HEK293 (cell line): Measurements from ENCODE around the gene PCNX3.

Experiments used
- CTCF ChIA-PET: fragments of 350-600 bp; formaldehyde crosslinking; extraction: SDS; loops from one replicate; lab custom pipeline; 2021; ENCODE audit warnings: antibody characterized with exemption; lab: Yijun Ruan, JAX
- POLR2A ChIA-PET: fragments of 300-600 bp; formaldehyde crosslinking; extraction: SDS; loops from one replicate; lab custom pipeline; 2020; ENCODE audit warnings: antibody characterized with exemption, inconsistent platforms; lab: Yijun Ruan, JAX
- H3K27ac ChIP-seq: fragments of 200-500 bp; sonication (Bioruptor generic); 2 replicates; pipeline ENCODE4 v1.5.1; 2014; ENCODE audit warnings: low read depth, low read length, control low read depth, inconsistent platforms; ENCODE audit errors: extremely low read depth
- H3K36me3 ChIP-seq, 2 experiments: fragments of 200-500 bp in 1 of 2; sonication (Bioruptor generic) in 1 of 2; 1 replicate in 1 of 2; 2 replicates in 1 of 2; pipeline ENCODE4 v1.5.1; 2014 to 2017; ENCODE audit warnings: inconsistent platforms in 2 of 2, low read length in 2 of 2; ENCODE audit not compliant: control insufficient read depth in 2 of 2, insufficient read depth in 1 of 2
- H3K4me1 ChIP-seq: fragments of 200-500 bp; sonication (Bioruptor generic); 2 replicates; pipeline ENCODE4 v1.5.1; 2014; ENCODE audit warnings: mild to moderate bottlenecking, low read length, inconsistent platforms; ENCODE audit not compliant: control insufficient read depth, insufficient read depth
- H3K4me3 ChIP-seq: 2 replicates; pipeline ENCODE4 v1.5.1; 2011; ENCODE audit warnings: low read depth, mild to moderate bottlenecking, control low read depth, low read length, moderate library complexity
- H3K9me3 ChIP-seq: fragments of 200-500 bp; sonication (Bioruptor generic); 2 replicates; pipeline ENCODE4 v1.5.1; 2014; ENCODE audit warnings: low read depth, low read length, inconsistent platforms; ENCODE audit not compliant: control insufficient read depth, insufficient read depth
- GLIS1 ChIP-seq: fragments of 450-650 bp; formaldehyde crosslinking; IDR thresholded peaks from 2 replicates; pipeline ENCODE4 v1.5.1; 2016; ENCODE audit warnings: missing biosample characterization, missing genetic modification characterization
- KLF8 ChIP-seq: fragments of 450-650 bp; formaldehyde crosslinking; IDR thresholded peaks from 2 replicates; pipeline ENCODE4 v1.5.1; 2016; ENCODE audit warnings: missing biosample characterization, missing genetic modification characterization
- MEIS1 ChIP-seq: sonication (generic); formaldehyde crosslinking; IDR thresholded peaks from 2 replicates; pipeline ENCODE4 v1.8.1; 2022; ENCODE audit warnings: missing genetic modification reagents, mild to moderate bottlenecking, borderline replicate concordance
- OSR2 ChIP-seq: fragments of 450-650 bp; formaldehyde crosslinking; IDR thresholded peaks from 2 replicates; pipeline ENCODE4 v1.5.1; 2016; ENCODE audit warnings: missing biosample characterization, missing genetic modification characterization
- ZBTB48 ChIP-seq: fragments of 450-650 bp; formaldehyde crosslinking; IDR thresholded peaks from 2 replicates; pipeline ENCODE4 v1.5.1; 2016; ENCODE audit warnings: missing biosample characterization, missing genetic modification characterization
- ZBTB8A ChIP-seq: fragments of 450-650 bp; formaldehyde crosslinking; IDR thresholded peaks from 2 replicates; pipeline ENCODE4 v1.5.1; 2016; ENCODE audit warnings: missing biosample characterization, missing genetic modification characterization
- ZNF121 ChIP-seq: fragments of 450-650 bp; formaldehyde crosslinking; IDR thresholded peaks from 2 replicates; pipeline ENCODE4 v1.5.1; 2016; ENCODE audit warnings: missing biosample characterization, missing genetic modification characterization
- ZNF16 ChIP-seq: fragments of 450-650 bp; formaldehyde crosslinking; IDR thresholded peaks from 2 replicates; pipeline ENCODE4 v1.5.1; 2016; ENCODE audit warnings: low read depth, missing biosample characterization, missing genetic modification characterization
- ZNF169 ChIP-seq: fragments of 450-650 bp; formaldehyde crosslinking; IDR thresholded peaks from 2 replicates; pipeline ENCODE4 v1.5.1; 2016; ENCODE audit warnings: missing biosample characterization, missing genetic modification characterization
- ZNF280D ChIP-seq: fragments of 450-650 bp; formaldehyde crosslinking; IDR thresholded peaks from 2 replicates; pipeline ENCODE4 v1.5.1; 2016; ENCODE audit warnings: missing biosample characterization, missing genetic modification characterization
- ZNF416 ChIP-seq: fragments of 450-650 bp; formaldehyde crosslinking; IDR thresholded peaks from 2 replicates; pipeline ENCODE4 v1.5.1; 2016; ENCODE audit warnings: missing biosample characterization, missing genetic modification characterization
- ZNF426 ChIP-seq: fragments of 450-650 bp; formaldehyde crosslinking; IDR thresholded peaks from 2 replicates; pipeline ENCODE4 v1.5.1; 2017; ENCODE audit warnings: missing biosample characterization, missing genetic modification characterization, mild to moderate bottlenecking, inconsistent platforms, moderate library complexity
- ZNF433 ChIP-seq: fragments of 450-650 bp; formaldehyde crosslinking; IDR thresholded peaks from 2 replicates; pipeline ENCODE4 v1.5.1; 2016; ENCODE audit warnings: missing biosample characterization, missing genetic modification characterization, low read depth
- ZNF529 ChIP-seq: fragments of 450-650 bp; formaldehyde crosslinking; IDR thresholded peaks from 2 replicates; pipeline ENCODE4 v1.5.1; 2017; ENCODE audit warnings: missing genetic modification characterization, missing biosample characterization; ENCODE audit not compliant: insufficient replicate concordance
- ZNF571 ChIP-seq: fragments of 450-650 bp; formaldehyde crosslinking; IDR thresholded peaks from 2 replicates; pipeline ENCODE4 v1.5.0; 2017; ENCODE audit warnings: missing biosample characterization, missing genetic modification characterization
- ZNF621 ChIP-seq: fragments of 450-650 bp; formaldehyde crosslinking; IDR thresholded peaks from 2 replicates; pipeline ENCODE4 v1.5.1; 2017; ENCODE audit warnings: missing biosample characterization, missing genetic modification characterization
- ZNF629 ChIP-seq: fragments of 450-650 bp; formaldehyde crosslinking; IDR thresholded peaks from 2 replicates; pipeline ENCODE4 v1.5.1; 2017; ENCODE audit warnings: missing biosample characterization, missing genetic modification characterization
- ZNF785 ChIP-seq: fragments of 450-650 bp; formaldehyde crosslinking; IDR thresholded peaks from 2 replicates; pipeline ENCODE4 v1.5.1; 2016; ENCODE audit warnings: missing biosample characterization, missing genetic modification characterization
- ZSCAN16 ChIP-seq: fragments of 450-650 bp; formaldehyde crosslinking; IDR thresholded peaks from 2 replicates; pipeline ENCODE4 v1.5.1; 2016; ENCODE audit warnings: missing biosample characterization, missing genetic modification characterization
- TF ChIP-seq, protein P1 (sequence below): fragments of 450-650 bp; formaldehyde crosslinking; conservative IDR thresholded peaks from 2 replicates; pipeline ENCODE4 v1.5.1; 2016; ENCODE audit warnings: low read depth, missing biosample characterization, missing genetic modification characterization
- TF ChIP-seq, protein P2 (sequence below): fragments of 450-650 bp; formaldehyde crosslinking; IDR thresholded peaks from 2 replicates; pipeline ENCODE4 v1.5.1; 2016; ENCODE audit warnings: missing biosample characterization, missing genetic modification characterization
- TF ChIP-seq, protein P3 (sequence below): fragments of 450-650 bp; formaldehyde crosslinking; IDR thresholded peaks from 2 replicates; pipeline ENCODE4 v1.5.1; 2016; ENCODE audit warnings: missing biosample characterization, missing genetic modification characterization, borderline replicate concordance

Gene PCNX3

DNA sequence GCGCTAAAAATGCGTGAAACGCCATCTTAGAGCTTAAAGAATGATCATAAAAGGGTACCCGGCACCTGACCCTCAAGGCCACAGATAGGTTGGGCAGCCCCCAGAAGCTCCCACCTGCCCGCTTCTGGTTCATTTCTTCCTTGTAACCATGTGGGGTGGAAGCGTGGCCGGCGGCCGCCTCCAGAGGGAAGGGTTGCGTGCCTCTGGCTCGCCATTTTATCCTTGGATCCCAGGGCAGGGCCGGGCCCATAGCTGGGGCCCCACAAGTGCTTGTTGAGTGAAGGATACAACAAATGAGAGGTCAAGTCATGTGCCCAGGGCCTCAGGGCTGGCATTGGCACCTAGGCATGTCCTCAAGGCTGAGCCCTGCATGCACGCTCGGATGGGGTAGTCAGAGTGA, 5.9 kb downstream of the PCNX3 start (continued):
- TF ChIP-seq, protein P1, sequence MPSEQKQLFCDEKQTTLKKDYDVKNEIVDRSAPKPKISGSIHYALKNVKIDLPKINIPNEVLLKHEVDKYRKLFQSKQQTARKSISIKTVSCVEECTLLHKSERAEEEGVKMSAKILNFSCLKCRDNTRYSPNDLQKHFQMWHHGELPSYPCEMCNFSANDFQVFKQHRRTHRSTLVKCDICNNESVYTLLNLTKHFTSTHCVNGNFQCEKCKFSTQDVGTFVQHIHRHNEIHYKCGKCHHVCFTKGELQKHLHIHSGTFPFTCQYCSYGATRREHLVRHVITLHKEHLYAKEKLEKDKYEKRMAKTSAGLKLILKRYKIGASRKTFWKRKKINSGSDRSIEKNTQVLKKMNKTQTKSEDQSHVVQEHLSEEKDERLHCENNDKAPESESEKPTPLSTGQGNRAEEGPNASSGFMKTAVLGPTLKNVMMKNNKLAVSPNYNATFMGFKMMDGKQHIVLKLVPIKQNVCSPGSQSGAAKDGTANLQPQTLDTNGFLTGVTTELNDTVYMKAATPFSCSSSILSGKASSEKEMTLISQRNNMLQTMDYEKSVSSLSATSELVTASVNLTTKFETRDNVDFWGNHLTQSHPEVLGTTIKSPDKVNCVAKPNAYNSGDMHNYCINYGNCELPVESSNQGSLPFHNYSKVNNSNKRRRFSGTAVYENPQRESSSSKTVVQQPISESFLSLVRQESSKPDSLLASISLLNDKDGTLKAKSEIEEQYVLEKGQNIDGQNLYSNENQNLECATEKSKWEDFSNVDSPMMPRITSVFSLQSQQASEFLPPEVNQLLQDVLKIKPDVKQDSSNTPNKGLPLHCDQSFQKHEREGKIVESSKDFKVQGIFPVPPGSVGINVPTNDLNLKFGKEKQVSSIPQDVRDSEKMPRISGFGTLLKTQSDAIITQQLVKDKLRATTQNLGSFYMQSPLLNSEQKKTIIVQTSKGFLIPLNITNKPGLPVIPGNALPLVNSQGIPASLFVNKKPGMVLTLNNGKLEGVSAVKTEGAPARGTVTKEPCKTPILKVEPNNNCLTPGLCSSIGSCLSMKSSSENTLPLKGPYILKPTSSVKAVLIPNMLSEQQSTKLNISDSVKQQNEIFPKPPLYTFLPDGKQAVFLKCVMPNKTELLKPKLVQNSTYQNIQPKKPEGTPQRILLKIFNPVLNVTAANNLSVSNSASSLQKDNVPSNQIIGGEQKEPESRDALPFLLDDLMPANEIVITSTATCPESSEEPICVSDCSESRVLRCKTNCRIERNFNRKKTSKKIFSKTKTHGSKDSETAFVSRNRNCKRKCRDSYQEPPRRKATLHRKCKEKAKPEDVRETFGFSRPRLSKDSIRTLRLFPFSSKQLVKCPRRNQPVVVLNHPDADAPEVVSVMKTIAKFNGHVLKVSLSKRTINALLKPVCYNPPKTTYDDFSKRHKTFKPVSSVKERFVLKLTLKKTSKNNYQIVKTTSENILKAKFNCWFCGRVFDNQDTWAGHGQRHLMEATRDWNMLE (tag by site-specific recombination) = no peak
- no peak for TF ChIP-seq ZNF280D
- no peak for TF ChIP-seq OSR2 (tag by site-specific recombination)
- TF ChIP-seq MEIS1 (CRISPR knock-in tag) = no peak
- TF ChIP-seq ZNF571 = no peak
- no peak for TF ChIP-seq GLIS1
- TF ChIP-seq ZNF416 (tag by site-specific recombination) = no peak

- Histone ChIP-seq H3K4me3 (no peak overlapping the region), H3K27ac (no peak overlapping the region), H3K36me3 (peaks cover 0 to 95% of the 10 kb centered on the region in 2 experiments; a peak in 1 of 3 replicates), H3K9me3 (no peaks in the 10 kb centered on the region), H3K4me1 (no peaks in the 10 kb centered on the region)
- ChIA-PET POLR2A (no interaction called here), CTCF (interaction anchor here (0.7 kb wide), 1 partner anchor 43 kb away, joined by 3 read pairs; no protein-coding TSS in a partner anchor)
- TF ChIP-seq KLF8 (no peak), ZNF16 (tag by site-specific recombination) (no peak), ZNF121 (tag by site-specific recombination) (no peak), ZNF426 (tag by site-specific recombination) (no peak), ZNF629 (no peak), ZNF169 (no peak), ZSCAN16 (tag by site-specific recombination) (no peak), ZNF785 (tag by site-specific recombination) (no peak), ZNF529 (no peak), ZBTB48 (tag by site-specific recombination) (no peak), ZBTB8A (tag by site-specific recombination) (no peak), ZNF621 (tag by site-specific recombination) (no peak), ZNF433 (no peak)
- TF ChIP-seq, protein P2, sequence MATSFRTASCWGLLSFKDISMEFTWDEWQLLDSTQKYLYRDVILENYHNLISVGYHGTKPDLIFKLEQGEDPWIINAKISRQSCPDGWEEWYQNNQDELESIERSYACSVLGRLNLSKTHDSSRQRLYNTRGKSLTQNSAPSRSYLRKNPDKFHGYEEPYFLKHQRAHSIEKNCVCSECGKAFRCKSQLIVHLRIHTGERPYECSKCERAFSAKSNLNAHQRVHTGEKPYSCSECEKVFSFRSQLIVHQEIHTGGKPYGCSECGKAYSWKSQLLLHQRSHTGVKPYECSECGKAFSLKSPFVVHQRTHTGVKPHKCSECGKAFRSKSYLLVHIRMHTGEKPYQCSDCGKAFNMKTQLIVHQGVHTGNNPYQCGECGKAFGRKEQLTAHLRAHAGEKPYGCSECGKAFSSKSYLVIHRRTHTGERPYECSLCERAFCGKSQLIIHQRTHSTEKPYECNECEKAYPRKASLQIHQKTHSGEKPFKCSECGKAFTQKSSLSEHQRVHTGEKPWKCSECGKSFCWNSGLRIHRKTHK (tag by site-specific recombination) = no peak
- TF ChIP-seq, protein P3, sequence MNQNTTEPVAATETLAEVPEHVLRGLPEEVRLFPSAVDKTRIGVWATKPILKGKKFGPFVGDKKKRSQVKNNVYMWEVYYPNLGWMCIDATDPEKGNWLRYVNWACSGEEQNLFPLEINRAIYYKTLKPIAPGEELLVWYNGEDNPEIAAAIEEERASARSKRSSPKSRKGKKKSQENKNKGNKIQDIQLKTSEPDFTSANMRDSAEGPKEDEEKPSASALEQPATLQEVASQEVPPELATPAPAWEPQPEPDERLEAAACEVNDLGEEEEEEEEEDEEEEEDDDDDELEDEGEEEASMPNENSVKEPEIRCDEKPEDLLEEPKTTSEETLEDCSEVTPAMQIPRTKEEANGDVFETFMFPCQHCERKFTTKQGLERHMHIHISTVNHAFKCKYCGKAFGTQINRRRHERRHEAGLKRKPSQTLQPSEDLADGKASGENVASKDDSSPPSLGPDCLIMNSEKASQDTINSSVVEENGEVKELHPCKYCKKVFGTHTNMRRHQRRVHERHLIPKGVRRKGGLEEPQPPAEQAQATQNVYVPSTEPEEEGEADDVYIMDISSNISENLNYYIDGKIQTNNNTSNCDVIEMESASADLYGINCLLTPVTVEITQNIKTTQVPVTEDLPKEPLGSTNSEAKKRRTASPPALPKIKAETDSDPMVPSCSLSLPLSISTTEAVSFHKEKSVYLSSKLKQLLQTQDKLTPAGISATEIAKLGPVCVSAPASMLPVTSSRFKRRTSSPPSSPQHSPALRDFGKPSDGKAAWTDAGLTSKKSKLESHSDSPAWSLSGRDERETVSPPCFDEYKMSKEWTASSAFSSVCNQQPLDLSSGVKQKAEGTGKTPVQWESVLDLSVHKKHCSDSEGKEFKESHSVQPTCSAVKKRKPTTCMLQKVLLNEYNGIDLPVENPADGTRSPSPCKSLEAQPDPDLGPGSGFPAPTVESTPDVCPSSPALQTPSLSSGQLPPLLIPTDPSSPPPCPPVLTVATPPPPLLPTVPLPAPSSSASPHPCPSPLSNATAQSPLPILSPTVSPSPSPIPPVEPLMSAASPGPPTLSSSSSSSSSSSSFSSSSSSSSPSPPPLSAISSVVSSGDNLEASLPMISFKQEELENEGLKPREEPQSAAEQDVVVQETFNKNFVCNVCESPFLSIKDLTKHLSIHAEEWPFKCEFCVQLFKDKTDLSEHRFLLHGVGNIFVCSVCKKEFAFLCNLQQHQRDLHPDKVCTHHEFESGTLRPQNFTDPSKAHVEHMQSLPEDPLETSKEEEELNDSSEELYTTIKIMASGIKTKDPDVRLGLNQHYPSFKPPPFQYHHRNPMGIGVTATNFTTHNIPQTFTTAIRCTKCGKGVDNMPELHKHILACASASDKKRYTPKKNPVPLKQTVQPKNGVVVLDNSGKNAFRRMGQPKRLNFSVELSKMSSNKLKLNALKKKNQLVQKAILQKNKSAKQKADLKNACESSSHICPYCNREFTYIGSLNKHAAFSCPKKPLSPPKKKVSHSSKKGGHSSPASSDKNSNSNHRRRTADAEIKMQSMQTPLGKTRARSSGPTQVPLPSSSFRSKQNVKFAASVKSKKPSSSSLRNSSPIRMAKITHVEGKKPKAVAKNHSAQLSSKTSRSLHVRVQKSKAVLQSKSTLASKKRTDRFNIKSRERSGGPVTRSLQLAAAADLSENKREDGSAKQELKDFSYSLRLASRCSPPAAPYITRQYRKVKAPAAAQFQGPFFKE (tag by site-specific recombination) = no peak
Observed at GRCh38 chr11:65622011-65622410, 6.4 kb downstream of the PCNX3 start.
